GM19099 (cell line): Measurements from ENCODE around the gene FAM3C.

Source experiments
- POLR2A ChIP-seq: IDR thresholded peaks from 3 replicates; pipeline ENCODE4 v1.6.1; 2011; ENCODE audit warnings: low read depth; ENCODE audit not compliant: insufficient read length; ENCODE audit errors: extremely low read depth

FAM3C gene, protein sequence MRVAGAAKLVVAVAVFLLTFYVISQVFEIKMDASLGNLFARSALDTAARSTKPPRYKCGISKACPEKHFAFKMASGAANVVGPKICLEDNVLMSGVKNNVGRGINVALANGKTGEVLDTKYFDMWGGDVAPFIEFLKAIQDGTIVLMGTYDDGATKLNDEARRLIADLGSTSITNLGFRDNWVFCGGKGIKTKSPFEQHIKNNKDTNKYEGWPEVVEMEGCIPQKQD

DNA sequence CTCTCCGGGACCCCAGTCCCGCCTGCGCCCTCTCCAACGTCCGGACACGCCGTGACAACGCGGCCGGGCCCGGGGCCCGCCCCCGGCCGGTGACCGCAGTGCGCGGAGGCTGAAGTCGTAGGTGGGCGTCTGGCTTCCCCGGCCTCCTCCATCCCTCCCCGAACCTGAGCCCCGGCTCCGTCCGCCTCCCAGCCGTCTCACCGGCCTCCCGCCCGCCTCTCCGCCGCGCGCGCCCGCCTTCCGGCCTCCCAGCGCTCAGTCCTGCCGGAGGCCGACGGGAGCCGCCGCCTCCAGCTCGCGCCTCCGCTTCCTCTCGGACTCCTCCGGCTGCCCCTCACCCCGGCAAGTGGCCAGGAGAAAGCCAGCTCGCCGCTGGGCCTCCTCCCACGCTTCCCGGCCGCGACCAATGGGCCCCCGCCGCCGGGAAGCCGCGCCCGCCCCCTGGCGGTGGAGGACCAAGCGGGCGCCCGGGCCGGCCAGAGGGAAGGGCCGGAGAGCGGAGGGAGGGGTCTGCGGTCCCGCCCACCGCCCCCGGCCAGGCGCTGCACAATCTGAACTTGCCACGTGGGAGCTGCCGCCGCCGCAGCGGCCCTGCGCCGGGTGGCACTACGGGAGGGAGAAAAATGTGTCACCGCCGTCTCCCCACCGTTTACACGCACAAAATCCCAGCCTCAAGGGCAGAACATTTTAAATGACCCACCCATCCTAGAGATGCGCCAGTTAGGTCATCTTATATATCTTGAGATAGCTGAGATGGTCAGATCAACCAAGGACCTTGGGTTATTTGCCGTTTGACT is at the start of gene FAM3C:
Gene FAM3C (minus strand): TSS at position 348 of the 797 bp plus-strand sequence. CDS start 13,339 bp downstream, outside the sequence.
- TF ChIP-seq POLR2A, result peak; percentile 77

- no peak for TF ChIP-seq POLR2A
Observed at GRCh38 chr7:121442845-121443244, 46.7 kb upstream of the FAM3C start.

GRCh38 chr7:121440857-121441503 is 44.9 kb upstream of the FAM3C start:
- no peak for TF ChIP-seq POLR2A

GRCh38 chr7:121437470-121437869 is 41.4 kb upstream of the FAM3C start:
- no peak for TF ChIP-seq POLR2A

DNA sequence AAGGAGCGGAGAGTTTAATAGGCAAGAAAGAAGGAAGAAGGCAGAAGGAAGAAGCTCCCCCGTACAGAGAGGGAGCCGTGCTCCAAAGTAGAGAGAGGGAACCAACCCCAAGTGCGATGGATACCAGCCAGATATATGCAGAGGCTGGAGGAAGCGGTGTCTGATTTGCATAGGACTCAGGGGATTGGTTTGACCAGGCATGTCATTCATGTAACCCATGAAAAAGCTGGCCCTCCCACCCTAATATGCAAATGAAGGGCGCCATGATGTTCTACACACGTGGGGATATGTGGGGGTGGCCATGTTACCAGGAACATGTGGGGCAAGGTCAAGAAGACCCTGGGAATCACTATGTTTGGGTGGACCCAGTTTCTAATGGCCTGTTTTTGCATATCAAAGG is 40.6 kb upstream of the FAM3C start:
- TF ChIP-seq POLR2A, result no peak

- no peak for TF ChIP-seq POLR2A
Observed at GRCh38 chr7:121436136-121436535, 40.0 kb upstream of the FAM3C start.

GRCh38 chr7:121433775-121434174 is 37.7 kb upstream of the FAM3C start:
- TF ChIP-seq POLR2A, result no peak

DNA sequence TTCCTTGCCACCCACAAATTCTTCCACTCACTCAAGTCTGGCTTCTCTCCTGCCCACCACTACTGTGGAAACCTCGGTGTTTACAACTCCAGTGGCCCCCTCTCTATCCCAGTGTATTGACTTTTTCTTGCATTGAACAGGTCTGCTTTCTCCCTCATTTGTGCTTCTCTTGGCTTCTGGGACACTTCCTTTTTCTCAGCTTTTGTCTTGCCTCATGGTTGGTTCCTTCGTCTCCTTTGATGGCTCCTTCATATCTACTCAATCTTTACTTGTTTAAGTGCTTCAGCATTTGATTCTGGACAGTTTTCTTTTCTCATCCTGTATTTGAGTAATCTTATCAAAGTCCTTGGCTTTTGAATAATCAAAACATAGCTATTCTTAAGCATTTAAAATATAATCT is 35.9 kb upstream of the FAM3C start:
- no peak for TF ChIP-seq POLR2A

DNA sequence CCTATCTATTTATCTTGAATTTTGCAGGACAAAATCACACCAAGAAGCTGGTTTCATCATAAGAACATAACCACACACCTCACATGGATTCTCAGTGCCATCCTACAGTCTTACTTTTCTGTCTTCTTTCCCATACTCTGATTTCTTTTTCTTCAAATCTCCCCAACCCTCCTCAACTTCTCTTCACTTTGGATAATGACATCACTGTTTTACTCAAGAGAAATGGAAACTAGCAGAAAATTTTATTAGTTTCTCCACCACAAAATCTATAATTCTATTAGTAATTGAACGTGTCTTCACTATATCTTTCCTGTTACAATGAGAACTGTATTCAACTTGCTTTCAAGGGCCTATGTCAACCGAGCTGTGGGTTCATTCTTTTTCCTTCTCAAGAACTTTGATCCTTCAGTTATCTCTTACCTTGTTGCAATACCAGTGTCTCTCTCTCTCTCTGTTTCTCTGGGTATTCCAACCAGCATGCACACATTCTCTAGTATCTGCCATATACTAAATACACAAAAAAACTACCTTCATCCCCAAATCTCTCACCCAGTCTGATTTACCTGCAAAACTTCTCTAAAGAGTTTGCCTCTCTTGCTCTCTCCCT is 35.4 kb upstream of the FAM3C start:
- no peak for TF ChIP-seq POLR2A

- TF ChIP-seq POLR2A, result no peak
Observed at GRCh38 chr7:121430558-121430957, 34.5 kb upstream of the FAM3C start.

GRCh38 chr7:121429798-121430197 is 33.7 kb upstream of the FAM3C start:
- TF ChIP-seq POLR2A, result no peak

GRCh38 chr7:121428855-121429489 is 32.9 kb upstream of the FAM3C start:
- TF ChIP-seq POLR2A, result no peak

GRCh38 chr7:121420976-121421375 is 24.9 kb upstream of the FAM3C start:
- TF ChIP-seq POLR2A, result no peak

DNA sequence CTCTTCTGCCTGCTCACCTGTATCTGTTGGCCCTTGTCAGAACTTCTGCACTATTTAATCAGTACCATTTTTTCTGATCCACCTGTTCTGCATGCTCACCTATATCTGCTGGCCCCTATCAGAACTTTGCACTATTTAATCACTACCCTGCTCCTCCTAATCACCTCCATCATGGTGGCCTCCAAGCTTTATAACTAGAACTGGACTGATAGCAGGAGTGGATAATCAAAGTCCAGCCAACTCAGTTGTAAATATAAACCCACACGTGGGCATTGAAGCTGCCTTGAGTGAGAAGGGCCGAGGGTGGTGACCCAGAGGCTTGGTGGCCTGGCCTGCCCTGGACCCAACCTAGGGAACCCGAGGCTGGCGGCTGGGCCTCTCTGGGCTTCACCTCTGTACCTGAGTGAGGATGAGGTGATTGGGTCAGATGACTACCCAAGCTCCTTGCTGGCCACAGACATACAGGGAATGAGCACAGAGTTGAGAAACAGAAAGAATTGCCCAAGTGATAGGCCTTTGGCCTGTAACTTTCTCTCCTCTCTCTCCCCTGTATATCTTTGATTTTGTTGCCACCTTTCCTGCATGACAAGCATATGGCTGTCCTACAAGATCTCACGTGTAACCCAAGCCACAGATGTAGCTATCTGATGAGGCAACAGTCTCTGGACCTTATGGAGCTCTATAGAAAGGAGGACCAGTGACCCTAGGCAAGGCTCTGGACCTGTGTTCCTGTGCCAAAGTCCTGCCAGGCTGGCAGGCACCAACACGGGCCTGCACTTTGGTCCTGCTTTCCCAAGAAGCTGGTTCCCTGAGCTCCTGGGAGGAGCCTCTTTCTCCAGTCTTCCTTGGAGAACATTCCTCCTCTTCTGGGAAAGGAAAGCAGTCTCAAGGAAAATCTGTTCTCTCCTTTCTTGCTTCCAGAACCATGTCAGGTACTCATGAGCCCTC is 23.4 kb upstream of the FAM3C start:
- no peak for TF ChIP-seq POLR2A

GRCh38 chr7:121416533-121416932 is 20.4 kb upstream of the FAM3C start:
- TF ChIP-seq POLR2A, result no peak

DNA sequence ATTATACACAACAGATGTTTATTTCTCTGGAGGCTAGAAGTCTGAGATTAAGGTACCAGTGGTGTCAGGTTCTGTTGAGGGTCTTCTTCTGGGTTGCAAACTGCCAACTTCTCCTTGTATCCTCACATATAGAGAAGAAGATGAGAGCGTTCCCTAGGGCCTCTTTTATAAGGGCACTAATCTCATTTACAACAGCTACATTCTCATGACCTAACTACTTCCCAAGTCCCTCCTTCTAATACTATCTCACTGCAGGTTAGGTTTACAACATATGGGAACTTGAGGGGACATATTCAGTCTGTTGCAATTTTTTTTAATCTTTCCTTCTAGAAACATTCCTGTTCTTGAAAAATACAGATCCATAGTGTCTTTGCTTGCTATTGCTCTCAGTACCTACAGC is 18.3 kb upstream of the FAM3C start:
- TF ChIP-seq POLR2A, result no peak
